Activated gamma-delta T cell treated with Interleukin-2 at 50 U/mL for 16 hours (primary cell): ENCODE measurements around the gene MAT1A.

Source experiments
- DNase-seq: peaks from one replicate; pipeline ENCODE4 v3.0.0-alpha.2; 2020

The MAT1A gene

DNA sequence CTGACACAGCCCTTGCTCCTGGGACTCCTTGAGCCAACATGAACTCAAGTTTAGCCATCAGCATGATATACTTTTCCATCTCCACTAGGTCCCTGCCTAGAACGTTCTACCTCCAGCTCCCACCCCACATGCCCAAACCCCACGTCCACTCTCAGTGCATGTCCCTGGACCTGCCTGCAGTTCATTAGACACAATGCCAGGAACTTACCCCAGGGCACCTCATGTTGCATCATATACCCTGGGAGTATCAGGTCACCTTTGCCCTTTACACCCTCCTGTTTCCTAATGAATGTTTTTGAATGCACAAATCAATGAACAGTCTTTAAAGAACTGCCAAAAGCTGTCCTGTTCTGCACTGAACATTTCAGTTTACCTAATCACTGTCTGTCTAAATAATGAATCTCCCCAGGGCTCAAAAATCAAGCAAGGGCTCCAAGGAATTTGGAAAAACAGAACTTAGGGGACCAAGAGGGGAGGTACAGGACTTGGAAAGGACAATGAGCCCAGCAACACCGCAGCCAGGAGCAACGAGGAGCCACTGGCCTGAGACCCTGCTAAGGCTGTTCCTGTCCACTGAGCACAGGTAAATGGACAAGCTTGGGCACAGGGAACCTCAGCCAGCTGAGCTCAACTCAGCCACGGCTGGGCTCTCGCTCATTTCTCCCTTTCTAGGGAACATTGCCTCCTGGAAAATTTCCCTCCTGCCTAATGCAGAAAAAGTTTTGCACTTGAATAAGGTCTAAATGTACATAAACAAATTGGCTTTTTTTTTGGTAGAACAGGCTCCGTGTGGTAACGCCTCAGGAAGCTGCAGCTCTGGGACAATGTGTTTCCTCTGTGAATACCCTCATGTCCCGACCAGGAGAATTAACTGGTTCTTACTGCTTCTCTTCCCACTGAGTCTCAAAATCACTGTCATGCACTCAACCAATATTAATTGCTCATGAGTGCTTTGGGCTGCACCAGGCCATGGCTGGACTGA is 7.4 kb downstream of the MAT1A start:
- DNase-seq: no peak

DNA sequence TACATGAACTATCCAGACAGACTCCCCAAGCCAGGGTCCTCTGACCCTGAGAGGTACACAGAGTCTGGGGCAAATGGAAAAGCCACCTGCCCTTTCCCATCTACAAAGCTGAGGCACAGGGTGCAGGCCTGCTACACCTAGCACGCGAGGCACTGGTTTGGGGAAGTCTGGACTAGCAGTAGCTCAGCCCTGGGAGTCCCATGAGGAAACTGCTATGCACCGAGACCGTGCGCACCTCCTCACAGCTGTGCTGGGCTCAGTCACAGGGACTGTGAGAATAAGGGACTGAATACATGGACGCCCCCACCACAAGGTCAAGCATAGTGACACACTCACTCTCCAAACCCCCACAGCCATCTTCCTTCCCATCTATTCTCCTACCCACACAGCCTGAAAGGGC is 8.2 kb downstream of the MAT1A start:
- DNase-seq: no peak

DNA sequence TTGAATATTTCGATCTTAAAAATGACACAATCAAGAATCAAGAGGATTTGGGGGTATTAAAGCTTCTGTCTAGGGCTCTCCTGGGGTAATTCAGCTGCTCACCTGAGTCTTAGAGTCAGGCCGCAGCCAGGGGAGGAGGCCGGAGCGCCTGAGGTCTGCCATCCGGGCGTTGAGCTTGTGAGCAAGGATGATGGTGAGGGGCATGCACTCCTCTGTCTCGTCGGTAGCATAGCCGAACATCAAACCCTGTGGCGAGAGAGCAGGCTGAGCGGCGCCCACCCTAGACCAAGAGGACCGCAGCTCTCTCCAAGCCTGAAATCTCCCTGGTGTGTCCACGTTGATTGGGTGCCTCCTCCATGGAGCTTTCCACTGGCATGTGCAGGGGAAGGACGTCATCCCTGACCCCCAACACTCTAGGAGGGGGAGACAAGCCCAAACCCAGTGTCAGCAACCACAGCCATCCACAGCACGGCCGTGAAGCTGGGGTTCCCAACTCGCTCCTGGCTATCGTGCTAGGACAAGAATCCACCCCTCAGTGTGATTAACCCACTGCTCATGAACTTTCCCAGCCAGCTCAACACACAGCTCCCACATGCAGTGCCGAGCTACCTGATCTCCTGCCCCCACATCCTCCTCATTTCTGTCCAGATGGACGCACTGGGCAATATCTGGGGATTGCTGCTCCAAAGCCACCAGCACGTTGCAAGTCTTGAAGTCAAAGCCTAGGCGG is 9.2 kb downstream of the MAT1A start:
- no peak for DNase-seq

DNA sequence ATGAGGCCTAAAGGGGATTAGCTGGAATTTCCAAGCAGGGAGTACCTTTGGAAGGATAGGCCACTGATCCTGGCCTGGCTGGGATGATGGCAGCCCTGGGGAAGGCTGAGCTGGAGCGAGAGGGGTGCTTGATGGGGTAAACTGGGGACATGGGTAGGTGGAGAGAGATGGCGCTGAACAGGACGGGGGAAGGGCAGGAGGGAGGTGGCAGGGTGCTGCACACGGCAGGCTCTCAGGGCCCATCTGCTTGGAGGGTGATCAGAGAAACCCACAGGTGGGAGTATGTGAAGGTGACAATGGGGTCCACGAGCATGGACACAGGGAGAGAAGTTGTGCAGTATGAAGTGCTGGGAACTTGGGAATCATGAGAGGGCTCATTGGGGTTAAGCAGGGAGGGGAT is 10.3 kb downstream of the MAT1A start:
- DNase-seq: no peak

DNA sequence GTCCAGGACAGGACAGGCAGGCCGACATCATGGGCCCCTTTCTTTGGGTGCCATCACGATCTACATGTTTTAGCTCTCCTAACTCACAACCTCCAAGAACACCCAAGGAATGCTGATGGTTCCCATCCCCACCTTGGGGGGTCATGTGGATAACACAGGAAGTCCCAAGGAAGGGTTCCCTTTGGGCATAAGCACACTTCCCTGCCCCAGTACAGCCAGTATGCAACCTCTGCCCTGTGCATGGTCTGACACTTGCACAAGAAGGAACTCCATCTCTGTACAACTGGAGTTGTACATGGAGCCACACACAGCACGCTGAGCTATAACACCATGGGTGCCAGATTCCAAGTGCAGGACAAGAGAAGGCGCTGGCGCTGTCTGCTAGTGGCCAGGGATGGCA is 11.0 kb downstream of the MAT1A start:
- DNase-seq: no peak

DNA sequence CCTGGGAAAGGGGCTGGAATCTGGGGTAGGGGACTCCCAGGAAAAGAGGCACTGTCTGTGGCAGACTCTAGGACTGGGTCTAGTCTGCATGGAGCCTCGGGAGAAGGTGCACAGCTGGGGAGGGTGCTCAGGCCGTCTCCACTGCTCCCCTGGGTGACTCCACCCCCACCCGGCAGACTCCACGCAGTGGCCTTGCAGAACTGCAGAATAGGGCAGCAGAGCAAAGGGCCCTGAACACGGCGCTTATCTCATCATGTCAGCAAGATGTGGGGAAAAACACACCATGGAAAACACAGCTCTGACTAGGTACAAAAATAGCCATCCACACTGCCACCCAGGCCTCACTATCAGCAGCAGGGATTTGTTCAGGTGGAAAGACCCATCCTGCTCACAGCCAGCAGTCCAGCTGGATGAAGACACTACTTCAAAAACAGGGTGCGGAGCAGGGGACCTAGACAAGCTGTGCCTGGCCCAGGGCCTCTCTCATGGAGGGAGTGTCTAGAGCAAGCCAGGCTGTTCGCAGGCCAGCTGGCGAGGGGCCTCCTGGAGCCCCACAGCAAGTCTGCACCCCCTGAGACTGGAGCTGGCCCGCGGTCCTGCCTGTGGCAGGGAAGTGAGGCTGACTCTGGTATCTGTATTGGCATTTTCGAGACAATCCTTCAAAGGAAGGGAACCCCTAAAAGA is 11.7 kb downstream of the MAT1A start:
- no peak for DNase-seq

DNA sequence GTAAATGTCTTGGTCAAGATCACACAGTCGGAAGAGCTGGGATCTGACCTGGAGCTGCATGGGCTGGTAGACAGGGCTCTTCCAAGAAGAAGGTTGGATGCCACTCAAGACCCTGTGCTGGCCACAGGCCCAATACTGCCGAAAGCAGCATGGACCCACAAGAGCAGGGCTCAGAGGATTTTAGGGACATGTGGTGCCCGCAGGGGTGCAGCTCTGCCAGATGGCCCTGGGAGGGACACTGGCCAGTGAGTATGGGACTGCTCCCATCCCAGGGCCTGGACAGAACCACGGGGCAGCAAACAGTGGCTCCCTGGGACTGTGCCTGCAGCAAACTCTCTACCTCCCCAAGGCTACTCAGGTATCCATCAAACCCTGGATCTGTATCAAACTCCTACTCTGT is 12.4 kb downstream of the MAT1A start:
- DNase-seq: no peak

DNA sequence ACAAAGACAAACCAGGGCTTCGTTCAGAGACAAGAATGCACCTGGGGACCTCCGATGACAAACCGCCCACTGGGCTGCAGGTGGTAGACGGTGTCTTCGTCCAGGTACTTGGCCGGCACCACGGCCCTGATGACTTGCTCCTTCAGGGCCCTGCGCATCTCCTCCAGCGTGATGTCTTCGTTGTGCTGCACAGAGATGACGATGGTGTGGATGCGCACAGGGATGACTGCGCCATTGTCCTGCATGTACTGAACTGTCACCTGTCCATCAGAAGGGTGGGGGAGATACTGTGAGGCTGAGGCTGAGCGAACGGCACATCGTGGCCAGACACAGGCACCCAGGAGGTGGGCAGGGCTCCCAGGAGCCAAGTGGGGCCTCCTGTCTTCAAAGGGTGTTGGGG is 13.1 kb downstream of the MAT1A start:
- no peak for DNase-seq

DNA sequence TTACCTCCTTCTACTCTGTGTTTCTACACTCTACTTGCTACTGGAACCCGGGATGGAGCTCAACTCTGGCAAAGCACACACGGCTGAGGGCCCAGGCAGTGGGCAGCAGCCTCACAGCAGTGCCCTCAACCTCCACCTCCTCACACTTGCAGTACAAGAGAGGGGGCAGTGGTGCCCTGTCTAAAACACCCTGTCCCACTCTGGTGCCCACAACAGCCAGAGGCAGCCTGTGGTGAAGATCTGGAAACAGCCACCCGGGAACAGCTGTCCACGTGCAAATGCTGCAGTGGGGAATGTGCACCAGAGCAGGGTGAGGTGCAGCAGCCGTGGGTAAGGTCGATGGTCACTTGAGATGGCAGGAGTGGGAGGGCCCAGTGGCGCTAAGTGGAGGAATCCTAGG is 13.7 kb downstream of the MAT1A start:
- no peak for DNase-seq

DNA sequence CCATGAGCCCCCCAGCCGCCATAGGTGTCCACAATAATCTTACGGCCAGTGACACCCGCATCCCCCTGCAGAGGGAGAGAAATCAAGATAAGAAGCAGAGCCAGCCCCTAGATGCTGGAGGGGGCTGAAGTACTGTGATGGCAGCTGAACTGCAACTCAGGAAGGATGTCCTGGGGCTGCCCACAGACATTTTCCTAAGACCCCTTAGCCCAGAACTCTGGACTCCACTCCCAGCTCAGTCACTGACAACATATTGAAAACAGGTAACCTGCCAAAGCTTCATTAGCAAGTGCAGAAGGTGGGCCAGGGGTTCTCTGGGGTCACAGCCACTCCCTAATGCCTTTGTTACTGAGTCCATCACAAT is 14.3 kb downstream of the MAT1A start:
- DNase-seq: no peak

DNA sequence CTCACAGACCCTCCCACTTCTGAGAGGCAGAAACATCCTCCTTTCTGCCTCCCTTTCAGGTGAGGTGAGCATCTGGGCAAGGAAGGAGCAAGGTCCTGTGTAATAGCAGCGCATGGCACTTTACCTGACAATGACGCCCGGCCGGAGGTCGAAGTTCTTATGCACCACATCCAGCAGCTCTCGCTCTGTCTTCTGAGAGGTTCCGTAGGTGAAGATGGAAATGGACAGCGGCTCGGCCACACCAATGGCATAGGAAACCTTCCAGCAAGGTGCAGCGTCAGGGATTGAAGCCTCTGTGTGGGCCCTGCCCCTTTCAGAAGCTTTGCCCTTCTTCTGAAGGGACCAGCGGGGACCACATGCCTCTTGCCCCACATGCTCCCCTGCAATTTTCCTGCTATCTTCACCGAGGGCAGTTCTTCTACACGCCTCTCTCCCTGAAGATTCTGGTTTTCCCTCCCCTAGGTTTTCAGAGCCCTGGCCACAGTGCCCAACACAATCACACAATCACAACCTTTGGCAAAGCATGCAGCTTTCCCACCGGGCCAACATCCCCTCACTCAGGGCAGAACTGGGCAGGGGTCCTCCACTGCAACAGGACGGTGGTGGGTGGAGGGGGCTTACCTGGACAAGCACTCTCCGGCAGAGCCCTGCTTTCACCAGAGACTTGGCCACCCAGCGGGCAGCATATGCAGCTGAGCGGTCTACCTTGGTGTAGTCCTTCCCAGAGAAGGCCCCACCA is 14.9 kb downstream of the MAT1A start:
- DNase-seq: no peak

DNA sequence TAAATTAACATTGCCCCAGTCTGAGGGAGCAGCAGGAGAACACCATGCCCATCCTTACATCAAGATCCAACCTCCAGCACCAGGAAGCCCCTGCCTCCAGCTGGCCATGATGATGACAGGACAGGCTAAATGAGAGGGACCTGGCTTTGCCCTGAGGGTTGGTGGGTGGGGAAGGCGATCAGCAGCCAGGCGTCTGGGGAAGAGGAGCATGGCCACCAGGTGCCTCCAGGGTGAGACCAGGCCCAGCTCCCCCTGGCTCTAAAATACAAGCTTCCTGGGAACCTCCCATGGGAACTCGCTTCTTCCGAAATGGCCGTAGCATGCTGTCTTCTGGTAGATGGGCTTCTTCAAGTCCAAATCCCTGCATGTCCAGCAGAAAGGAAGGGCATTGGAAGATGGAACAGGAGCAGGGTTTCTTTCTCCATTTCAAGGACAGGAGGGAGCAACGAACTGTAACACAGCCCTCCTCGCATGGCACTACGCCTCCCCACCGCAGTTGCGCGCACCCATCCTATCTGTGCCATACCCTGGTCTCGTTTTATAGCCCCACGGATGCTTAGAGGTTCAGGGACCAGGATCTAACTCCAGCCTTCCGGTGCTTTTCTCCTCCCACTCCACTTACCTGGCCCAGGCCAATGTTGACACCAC is 15.8 kb downstream of the MAT1A start:
- DNase-seq: no peak

DNA sequence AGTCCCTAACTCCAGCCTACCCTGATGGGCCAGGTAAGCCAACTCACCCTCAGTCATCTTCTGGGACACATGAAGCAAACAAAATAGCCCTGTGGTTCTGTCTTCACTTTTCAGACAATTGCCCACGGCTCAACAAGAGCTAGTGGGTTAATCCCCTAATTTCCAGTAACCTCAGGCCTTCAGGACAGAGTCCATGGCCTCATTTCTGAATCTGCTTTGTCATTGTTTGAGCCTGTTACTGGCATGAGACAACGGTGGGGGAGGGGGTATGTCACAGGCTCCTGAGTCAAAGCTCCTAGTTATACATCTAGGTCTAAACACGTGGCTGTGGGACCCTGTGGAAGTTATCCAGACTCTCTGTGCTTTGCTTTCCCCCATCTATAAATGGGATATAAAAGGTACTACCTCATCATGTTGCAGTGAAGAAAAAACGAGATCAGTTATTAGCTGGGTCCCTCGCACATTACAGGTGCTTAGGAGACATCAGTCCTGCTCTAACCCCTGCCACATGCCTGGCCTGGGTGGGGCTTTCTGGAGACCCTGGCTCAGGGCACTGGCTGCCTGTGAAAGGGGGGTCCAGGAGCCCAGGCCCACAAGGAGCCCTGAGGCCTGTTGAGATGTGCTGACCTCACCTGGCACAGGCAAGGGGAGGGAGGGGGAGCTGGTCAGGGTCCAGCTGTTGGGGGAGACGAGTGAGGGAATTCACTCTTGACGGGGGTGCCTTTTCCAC is 16.5 kb downstream of the MAT1A start:
- DNase-seq: no peak

DNA sequence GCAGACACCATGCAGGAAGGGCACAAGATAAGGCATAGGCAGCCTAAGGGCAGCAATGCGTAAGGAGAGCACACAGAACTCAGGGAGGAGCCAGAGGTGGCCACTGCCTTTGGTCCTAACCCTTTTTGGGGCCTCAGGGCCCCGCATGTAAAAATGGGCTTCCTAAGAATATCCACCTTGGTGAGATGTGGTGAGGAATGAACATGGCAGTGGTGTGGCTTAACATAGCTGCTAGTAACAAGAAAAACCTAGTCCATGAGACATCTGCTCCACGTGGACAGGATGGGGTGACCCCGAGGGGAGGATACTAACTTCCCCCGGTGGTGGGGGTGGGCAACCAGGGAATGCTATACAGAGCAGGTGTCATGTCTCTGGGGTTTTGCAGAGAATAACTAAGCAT is 18.0 kb downstream of the MAT1A start:
- no peak for DNase-seq

DNA sequence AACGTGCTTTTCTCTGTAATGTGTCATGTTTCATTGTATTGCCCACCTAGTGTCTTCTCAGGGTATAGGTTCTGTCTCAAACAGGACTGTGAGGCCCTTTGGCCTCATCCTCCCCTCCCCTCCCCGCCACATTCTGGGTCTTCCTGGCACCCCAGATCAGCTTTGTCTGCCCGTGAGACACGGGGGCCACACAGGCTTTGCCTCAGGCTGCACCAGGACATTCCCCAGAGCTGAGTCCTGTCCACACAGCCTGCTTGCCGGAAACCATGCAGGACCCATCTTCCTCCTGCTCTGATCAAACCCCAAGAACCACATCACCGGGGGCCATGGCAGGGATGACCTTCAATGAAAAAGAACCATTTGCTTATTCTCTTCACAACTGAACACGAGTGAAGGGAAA is 18.6 kb downstream of the MAT1A start:
- no peak for DNase-seq

DNA sequence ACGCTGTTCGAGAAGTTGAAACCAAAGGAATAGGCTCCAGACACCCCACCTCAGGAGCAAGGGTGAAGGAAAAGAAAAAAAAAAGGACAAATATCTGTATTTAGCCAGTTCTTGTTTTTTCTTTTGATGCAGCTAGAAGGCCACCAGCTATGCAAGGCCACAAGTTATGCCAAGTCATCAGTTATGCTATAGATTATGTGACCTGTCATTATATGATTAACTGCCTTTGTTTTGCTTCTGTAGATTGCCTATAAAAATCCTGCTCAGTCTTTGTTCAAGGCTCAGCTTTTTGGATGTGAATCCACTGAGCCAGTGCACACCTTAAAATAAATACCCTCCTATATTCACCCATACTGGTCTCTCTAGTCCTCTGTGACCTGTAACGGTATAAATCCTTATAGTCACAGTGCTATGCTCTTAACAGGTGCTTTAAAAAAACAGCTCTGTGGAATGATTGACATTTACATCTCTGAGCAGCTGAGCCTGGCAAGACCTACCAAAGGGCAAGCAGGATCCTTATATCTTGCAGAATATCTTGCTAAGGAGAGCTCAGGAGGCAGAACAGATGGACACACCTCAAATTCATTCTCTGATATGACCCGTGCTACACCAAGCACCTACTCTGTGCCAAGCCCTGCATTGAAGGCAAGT is 20.4 kb downstream of the MAT1A start:
- no peak for DNase-seq

DNA sequence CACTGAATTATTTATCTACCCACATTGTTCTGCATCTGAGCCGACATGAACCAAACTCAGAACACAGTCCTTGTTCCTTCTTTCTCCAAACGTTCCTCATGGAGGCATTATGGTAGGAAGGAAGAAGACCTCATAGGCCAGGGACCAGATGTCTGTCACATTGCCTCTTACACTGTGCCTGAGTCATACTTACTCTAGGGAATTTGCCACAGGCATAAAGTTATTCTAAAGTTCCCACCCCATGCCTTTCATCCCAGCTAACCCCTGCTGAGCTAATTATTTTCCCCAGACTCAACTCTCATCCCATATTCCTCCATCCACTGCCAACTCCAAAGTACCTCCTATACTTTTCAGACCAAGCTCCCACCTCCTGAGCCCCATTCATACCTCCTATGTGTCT is 21.2 kb downstream of the MAT1A start:
- DNase-seq: no peak

DNA sequence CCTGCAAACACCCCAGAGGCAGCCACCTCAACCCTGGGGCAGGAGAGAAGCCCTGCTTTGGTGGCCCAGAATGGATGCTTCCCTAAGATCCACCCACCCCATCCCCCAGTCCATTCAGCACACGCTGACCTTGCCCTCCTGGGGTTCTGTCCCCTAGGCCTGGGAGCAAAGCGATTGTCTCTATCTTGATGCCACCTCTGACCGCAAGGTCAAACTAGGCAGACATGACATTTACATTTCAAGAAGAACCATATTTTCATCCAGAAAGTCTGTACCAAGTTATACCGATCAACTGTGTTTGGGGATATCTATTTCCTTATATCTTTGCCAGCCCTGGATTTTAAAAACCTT is 23.0 kb downstream of the MAT1A start:
- DNase-seq: no peak

DNA sequence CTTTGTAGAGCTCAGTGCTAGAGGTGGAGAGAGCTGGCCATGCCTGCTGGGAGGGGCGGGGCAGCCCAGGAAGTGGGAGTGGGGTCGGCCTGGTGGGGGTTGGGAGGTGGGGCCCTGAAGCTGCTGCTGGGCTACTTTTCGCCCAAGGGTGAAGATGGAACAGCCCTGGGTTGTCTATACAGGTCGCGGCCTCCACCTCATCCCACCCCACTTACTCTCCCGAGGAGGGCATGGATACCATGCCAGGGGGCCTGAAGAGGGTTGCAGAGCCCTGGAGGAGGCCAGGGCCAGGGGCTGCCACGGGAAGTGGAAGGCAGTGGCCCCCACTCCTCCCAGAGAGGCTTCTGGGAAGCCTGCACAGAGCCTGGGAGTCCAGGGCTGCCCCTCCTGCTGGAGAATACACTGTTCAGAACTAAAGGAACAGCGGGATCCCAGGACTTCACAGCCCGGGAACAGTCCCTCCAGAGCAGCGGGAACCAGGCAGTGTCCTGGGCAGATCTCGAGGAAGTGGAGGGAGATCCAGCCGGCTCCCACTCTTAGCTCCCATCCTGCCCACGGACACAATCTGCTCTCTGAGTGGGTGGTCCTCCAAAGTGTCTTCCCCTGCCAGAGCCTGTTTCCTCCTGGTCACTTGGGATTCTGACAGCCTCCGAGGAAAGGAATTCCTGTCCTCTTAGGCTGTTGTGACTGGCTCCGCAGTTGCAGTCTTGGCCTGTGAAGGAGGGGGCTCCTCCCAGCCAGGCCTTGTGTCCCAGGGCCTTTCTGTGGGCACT is 23.5 kb downstream of the MAT1A start:
- DNase-seq: no peak
